ENCODE measurements around the gene NPSR1. TPM values are rescaled to one million over a fixed set of nuclear protein-coding genes. Genes with fewer than 3 reads are reported as not detected.

NPSR1 gene
- total RNA-seq, 1 experiment from 2014 or later, result not detected

DNA sequence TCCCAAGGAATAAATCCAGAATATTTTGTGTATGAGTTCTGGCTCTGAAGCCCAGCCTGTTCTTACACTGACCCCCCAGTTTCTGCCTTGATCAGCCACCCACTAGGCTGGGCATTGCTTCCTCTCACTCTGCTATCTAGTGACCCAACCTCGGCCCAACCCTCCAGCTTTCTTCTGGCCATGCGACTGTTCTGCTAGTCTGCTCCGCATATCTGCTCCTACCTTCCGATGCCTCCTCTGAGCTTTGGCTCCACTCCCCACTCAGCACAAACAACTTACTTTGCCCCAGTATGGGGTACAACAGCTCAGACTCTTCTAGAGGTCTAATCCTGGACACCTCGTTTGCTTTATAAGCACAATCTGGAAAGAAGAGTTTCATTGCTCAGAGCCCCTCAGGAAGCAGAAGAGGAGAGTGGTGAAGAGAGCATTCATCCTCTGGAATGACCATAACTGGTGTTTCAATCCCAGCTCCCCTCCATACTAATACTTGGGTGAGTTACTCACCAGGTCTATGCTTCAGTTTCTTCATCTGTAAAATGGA, 99.6 kb downstream of the NPSR1 start:
- no peak for DNase-seq (ENCODE audit: low read depth)

DNA sequence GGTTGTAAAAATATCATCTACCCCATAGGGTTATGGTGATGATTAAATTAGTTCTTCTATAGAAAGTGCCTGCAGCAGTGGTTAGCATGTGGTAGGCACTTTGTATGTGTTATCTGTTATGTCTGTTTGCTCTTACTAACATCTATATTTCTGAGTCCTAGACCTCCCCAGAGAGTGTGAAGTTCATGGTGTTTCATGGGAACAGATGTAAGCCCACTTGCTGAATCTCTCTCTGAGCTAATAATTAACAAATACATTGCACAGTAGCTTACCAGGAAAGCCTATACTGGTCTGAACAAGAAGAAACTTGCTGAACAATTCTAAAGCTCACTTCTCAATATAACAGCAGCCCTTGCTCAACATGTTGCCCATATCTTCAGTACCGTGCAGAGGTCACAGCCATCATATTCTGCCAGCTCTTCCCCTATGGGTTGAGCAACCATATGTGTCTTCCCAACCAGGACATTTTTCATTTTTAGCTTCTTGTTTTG, 100.1 kb downstream of the NPSR1 start:
- DNase-seq (ENCODE audit: low read depth), result no peak

DNA sequence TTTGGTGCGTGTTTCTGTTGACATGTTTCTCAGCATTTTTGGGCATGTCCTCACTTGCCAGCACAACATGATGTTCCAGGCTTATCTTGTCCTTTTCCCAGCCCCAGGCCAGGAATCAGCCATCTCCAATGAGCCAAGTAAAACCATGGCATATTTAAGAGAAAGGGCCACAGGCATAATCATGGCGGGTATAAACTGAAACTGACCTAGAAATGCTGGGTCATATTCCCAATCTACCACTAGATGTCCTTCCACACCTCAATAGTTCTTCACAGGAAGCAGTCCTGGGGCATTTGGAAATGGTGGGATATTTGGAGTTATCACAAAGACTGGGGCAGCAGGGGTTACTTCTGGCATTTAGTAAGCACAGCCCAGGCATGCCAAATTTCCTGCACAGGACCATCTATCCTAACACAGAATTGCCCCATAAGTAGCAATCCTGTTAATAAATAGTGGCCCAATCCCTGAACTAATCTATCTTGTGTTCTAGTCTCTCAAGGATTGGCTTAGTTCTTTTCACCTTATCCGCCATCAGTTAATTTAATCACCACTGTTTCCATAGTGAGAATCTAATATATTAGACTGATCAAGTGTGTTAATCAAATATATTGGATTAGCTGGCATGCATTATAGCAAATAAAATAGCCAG, 101.6 kb downstream of the NPSR1 start:
- DNase-seq (ENCODE audit: low read depth), result peak; percentile 54

DNA sequence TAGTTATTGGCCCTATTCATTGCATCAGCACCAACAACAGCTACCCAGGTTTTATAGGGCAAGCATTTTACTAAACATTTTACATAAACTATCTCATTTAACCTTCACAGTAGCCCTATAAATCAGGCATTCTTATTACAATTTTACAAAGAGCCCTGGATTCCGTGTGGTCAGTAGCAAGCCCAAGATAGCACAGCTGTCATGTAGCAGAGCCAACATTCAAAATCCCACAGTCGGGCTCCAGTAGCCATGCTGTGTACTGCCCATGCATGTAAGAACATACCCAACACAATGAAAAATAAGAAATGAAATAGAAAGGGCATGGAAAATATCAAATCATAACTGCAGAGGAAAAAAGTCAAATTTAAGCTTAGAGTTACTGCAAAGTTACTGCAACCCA, 102.3 kb downstream of the NPSR1 start:
- no peak for DNase-seq (ENCODE audit: low read depth)

DNA sequence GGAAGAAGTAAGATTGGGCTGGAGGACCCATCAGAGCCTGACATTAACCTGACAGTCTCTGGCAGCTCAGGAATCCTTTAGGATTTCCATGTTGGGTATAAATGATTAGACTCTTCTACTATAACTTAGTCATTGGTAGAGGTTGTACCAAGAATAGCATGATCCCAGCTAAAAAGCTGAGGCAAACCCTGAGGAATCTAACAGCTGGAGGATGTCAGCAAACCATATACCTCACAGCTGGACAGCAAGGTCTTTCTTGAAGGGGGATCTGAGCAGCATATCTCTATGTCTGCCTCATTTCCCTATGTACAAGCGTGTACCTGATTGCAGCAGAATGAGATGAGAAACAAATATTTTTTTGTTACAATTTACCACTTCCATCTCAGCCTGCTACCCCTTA, 103.2 kb downstream of the NPSR1 start:
- DNase-seq (ENCODE audit: low read depth), result no peak

DNA sequence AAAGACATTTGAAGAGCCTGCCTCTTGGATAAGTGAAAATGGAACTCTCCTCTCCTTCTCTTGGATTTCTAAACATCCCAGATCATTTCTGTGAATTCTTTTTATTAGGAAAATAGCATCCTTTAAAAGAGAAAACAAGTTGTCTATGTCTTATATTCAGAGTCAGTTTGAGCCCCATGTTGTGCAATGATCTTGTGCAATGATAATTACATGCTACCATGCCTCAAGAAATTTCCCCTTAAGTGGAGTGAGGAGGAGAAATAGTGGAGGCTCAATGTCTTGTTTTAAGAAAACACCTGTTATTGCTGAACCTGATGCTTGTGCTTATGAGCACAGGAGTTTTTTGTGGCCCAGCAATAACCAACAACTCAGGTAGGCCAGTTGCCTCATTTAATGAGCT, 103.6 kb downstream of the NPSR1 start:
- no peak for DNase-seq (ENCODE audit: low read depth)

DNA sequence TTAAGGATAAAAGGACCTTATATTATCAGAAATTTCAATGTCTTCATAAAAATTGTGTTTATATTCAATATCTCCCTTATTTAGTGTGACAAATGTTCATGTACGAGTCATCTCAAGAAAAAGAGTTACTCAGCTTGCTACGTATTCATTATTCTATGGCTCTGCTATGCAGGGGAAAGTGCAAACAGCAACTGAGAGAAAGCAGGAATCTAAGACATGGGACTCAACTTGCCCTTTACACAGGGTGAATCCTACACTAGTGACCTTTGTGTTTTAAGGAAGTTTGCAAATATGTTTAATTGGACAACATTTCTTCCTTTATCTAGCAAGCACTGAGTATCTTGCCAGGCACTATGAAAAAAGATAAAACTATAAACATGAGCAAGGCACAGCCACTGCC, 104.7 kb downstream of the NPSR1 start:
- DNase-seq (ENCODE audit: low read depth), result no peak

DNA sequence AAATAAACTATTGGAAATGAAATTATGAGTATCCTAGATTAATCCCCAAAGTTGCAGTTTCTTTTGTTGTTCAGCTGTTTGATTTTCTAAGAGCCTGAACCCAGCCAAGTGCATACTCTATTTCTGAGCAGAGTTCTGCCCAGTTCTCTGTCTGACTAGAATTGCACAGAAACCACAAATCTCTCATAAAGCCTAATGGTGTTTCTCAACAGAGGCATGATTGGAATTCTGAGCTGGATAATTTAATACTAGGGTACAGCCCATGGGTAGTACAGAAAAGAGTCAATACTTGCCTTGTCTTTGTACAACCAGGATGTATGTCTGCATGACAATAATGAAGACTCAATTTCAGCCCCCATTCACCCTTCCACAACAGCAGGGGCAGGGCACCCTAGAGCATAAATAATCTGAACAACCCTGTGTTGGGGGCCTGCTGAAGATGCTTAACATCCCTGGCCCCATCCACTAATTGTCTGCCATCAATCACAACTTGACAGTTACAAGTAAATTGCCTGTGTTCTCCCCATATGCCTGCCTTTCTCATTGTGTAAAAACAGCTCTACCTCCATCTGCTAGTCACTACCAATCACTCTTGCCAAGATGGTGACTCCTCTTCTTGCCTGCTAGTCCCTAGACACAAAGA, 114.4 kb downstream of the NPSR1 start:
- no peak for DNase-seq (ENCODE audit: low read depth)

DNA sequence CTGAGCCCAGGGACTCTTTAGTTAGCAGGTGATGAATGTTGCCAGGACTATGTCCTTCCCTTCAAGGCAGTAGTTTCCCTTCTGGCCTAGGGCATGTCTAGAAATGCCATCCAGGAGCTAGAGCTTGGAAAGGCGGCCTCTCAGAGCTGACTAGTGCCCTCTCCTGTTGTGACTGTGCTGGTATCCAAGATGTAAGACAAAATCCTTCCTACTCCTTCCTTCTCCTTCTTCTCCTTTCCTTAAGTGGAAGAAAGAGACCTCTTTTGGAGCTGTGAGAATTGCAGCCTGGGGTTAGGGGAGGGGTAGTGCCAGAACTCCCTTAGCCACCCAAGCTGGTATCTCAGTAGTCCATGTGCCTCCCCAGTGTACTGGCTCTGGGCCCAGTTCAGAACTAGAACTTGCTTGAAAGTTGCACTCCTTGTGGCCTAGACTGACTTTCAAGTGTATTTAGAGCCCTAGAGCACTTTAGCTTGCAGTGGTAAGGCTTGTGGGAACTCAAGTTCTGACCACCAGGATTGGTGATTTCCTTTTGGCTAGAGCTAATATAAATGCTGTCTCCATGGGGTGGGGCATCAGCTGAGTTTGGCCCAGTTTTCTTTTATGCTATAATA, 118.8 kb downstream of the NPSR1 start:
- no peak for DNase-seq (ENCODE audit: low read depth)

DNA sequence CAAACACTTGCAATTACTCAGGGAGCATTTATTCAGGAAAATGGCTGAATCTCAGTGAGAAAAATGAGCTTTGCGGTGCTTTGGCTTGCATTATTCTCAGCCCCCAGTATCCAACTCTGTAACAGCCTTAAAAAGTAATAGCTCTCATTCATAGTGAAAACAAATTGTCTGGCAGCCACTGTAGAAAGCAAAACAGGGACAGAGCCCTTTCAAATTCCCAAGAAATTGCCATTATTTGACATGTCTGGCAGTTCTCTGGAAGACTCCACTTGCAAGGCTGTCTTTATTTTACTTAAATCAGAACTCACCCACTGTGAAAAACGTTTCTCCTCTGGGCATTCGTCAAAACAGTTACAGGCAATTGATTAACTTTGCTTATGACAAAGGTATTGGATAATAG, 122.5 kb downstream of the NPSR1 start:
- no peak for DNase-seq (ENCODE audit: low read depth)

DNA sequence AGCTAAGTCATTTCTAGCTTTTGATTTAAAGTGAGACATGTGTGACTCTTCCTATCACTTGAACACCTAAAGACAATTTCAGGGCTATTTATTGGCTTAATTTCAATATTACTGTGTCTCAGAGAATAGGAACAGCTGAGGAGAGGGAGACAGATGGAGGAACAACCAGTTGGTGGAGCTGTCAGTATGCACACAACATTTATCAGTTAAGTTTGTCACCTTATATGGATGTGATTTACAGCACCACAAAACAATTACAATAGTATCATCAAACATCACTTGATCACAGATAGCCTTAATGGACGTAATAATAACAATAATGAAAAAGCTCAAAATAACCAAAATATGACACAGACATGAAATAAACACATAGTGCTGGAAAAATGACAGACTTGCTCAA, 129.6 kb downstream of the NPSR1 start:
- DNase-seq (ENCODE audit: low read depth), result no peak

DNA sequence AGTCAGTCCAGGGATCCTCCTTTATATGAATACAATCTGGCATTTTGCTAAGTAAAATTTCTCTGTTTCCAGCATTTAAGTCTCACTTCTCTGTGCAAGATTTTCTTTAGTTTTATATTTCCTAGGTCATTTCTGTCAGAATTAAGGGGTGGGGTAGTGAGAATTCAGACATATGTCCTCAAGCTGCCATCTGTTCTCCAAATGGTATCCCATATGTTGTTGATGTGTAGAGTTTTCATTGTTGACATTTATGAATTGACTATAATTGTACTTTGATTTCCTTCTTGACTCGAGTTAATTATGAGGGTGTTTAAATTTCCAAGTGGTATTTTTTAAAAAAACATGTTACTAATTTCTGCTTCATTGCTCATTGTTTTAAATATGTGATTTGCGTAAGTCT, 148.8 kb downstream of the NPSR1 start:
- DNase-seq (ENCODE audit: low read depth), result no peak

DNA sequence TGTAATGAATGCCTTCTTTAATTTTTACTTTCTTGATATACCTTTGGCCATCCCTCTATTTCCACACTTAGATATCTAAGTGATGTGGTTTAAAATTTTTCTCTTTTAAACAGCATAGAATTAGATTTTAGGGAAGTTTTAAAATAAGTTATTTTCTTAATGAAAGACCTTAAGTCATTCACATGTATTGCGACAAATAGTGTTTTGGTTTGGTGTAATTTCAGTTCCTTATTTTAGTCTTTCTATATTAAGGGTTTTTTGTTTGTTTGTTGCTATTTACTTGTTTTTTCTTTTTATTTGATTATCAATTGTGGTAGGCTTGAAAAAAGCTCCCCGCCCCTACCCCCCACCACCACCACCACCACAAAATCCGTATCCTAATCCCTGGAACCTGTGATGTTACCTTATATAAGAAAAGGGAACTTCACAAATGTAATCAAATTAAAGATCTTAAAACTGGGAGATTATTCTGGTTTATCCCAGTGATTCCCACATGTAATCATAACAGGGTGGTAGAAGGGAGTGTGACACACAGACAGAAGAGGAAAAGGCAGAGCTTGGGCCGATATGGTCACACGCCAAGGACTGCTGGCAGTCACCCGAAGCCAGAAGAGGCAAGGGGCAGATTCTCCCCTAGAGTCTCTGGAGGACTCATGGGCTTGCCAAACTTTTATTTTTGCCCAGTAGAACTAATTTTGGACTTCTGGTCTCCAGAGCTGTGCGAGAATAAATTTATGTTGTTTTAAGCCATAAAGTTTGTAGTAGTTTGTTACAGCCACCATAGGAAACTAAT, 149.7 kb downstream of the NPSR1 start:
- DNase-seq (ENCODE audit: low read depth), result no peak

DNA sequence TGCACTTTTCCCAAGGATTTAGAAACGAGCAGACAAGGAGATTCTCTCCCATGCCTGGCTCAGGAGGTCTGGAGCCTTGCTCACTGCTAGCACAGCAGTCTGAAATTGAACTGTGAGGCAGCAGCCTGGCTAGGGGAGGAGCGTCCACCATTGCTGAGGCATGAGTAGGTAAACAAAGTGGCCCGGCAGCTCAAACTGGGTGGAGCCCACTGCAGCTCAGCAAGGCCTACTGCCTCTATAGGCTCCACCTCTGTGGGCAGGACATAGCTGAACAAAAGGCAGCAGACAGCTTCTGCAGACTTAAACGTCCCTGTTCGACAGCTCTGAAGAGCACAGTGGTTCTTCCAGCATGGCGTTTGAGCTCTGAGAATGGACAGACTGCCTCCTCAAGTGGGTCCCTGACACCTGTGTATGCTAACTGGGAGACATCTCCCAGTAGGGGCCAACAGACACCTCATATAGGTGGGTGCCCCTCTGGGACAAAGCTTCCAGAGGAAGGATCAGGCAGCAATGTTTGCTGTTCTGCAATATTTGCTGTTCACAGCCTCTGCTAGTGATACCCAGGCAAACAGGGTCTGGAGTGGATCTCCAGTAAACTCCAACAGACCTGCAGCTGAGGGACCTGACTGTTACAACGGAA, 156.3 kb downstream of the NPSR1 start:
- peak; percentile 1 for DNase-seq (ENCODE audit: low read depth)

DNA sequence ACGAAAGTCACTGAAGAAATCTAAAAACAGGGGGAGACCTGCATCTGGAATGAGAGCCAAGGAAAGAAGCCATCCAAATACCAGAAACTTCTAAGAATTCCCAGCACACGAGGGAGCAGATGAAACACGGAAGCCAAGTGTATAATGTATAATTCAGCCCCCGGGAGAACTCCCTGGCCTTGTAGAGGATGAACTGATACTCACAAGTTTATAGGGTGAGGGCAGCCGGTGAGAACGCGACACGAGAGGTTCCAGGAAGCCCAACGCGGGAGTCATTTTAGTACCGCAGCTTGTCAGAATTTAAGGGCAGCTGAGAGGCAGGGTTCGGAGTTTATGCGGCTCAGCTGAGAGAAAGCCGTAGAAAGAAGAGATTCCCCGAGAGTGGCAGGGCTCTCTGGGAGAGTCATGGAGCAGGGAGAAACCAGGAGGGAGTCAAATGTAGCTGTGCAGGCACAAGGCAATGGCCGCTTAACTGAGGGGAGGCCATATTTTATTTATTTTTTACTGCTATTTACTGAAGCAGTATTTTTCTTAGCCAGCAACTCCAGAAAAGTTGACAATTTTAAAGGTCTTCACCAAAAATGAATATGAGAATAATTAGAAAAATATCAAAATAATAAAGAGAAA, 164.0 kb downstream of the NPSR1 start:
- no peak for DNase-seq (ENCODE audit: low read depth)

DNA sequence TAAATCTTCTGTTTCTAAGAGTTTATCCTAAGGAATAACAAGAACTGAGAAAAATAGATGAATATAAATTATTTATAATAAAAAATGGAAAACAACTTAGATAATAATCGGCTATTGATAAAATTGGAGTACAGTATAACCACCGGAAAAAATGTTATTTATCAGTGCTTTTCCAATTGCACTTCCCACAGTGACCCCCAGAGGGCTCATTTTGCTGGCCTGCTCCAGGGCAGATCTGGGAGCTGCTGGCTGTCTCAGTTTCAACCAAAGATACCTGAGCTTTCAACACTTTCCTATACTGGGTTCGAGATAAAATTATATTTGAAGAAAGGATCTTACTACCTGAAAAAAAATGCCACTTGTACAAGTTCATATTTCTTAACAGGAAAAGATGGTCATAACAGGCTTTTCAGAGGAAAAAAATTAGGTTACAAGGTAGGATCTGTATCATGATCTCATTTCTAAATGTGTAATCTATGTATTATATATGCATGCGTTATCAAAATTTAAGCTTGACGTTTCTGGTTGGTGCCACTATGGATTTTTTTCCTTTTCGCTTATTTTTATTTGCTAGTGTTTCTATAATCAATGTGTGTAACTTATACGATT, 165.7 kb downstream of the NPSR1 start:
- peak; percentile 40 for DNase-seq (ENCODE audit: low read depth)

DNA sequence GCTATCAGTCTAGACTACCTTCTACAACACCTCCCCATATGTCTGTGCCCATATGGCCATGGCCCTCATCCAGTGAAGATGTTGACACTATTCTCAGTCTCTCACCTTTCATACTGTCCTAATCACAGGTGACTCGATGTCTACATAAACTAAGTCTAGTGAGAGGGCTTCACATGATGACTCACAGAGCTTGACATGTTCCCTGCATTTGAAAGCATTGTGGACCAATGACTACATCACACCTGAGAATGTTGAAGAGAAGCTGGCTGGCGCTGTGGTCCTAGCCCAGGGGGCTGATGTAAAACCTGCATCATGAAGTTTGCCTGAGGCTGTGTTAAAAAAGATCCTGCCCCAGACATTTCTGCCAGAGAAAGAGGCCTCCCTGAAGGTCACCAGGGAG, 167.2 kb downstream of the NPSR1 start:
- no peak for DNase-seq (ENCODE audit: low read depth)

DNA sequence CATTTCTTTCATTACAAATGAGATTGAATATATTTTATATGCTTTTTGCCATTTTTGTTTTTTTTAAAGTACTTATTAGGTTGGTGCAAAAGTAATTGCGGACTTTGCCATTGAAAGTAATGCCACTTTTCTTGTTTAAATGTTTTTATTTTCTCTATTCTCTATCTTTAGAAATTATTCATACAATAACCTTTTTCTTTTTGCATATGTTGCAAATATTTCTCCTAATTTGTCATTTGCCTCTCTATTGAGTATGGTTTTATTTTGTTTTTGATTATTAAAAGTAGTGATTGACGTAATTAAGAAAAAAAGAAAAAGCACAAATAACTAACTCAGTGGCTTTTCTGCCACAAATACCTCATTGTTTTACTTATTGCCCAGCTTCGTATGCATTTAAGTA, 172.4 kb downstream of the NPSR1 start:
- DNase-seq (ENCODE audit: low read depth), result no peak

DNA sequence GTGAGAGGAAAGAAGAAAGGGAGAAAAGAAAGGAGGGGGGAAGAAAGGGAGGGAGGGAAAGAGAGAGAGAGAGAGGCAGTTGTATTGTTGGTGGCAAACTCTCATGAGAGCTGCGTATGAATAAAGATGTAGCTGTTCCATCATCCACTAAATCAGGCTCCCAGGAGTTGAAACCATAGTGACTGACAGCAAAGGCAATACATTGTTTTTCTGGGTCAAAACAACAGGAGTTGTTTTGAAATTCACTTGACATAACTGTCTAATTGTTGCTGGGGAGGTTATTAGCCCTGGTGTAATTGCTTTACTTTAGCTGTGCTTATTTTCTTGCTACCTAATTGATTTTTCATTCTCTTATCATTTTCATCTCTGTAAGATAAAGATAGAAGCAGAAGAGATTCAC, 173.4 kb downstream of the NPSR1 start:
- DNase-seq (ENCODE audit: low read depth), result no peak

DNA sequence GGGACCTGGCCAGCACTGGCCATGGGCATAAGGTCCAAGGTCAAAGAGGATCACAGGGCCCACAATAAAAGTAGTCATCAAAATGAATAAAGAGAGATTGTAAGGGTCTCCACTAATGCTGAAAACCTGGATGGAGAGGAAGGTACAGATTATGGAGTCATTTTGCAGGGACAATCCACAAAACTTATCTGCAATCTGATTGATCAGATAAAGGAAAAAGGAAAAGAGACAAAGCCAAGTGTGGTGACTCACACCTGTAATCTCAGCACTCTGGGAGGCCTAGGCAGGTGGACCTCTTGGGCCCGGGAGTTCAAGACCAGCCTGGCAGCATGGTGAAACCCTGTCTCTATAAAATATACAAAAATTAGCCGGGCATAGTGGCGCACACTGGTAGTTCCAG, 174.0 kb downstream of the NPSR1 start:
- DNase-seq (ENCODE audit: low read depth), result no peak

All from M059J (cell line).